Tibial artery (tissue), 4 donors: ENCODE results near the gene GIMAP8.

ENCODE experiments used
- DNase-seq, 2 donors: peaks; one replicate each; pipeline ENCODE4 v3.0.0-alpha.2; 2019
- H3K27ac ChIP-seq, 2 donors: fragments of 200-600 bp; sonication (generic) in 1 of 2; 1 replicate in 1 of 2; 2 replicates in 1 of 2; pipeline ENCODE4 v1.5.1; 2018 to 2019; ENCODE audit warnings: mild to moderate bottlenecking in 1 of 2
- H3K27me3 ChIP-seq, 2 donors: fragments of 200-600 bp; sonication (generic) in 1 of 2; one replicate each; pipeline versions ENCODE4 v1.5.1 to v1.6.0; 2016 to 2019
- H3K36me3 ChIP-seq, 3 donors: fragments of 200-600 bp; sonication (generic) in 2 of 3; one replicate each; pipeline ENCODE4 v1.5.1; 2016 to 2019; ENCODE audit warnings: mild to moderate bottlenecking in 2 of 3
- H3K4me1 ChIP-seq, 4 donors: fragments of 200-600 bp; sonication (generic) in 2 of 4; 1 replicate in 3 of 4; 2 replicates in 1 of 4; pipeline ENCODE4 v1.5.1; 2016 to 2019
- H3K4me3 ChIP-seq, 2 donors: fragments of 200-600 bp; sonication (generic) in 1 of 2; 1 replicate in 1 of 2; 2 replicates in 1 of 2; pipeline ENCODE4 v1.5.1; 2018 to 2019; ENCODE audit warnings: mild to moderate bottlenecking in 2 of 2
- H3K9me3 ChIP-seq, 3 donors: fragments of 200-600 bp; sonication (generic) in 1 of 3; one replicate each; pipeline ENCODE4 v1.5.1; 2016 to 2019
- intact Hi-C: fragments of 100-400 bp; cut with DNase I; formaldehyde crosslinking; loops from one replicate; pipeline ENCODE4 v1.15.0; 2023; ENCODE audit warnings: low total_unique reads
- TF ChIP-seq, protein P1 (sequence below), 2 experiments: fragments of 200-600 bp in 1 of 2; fragments of 450-650 bp in 1 of 2; IDR thresholded peaks; one replicate each; pipeline ENCODE4 v1.5.1; 2017 to 2019; ENCODE audit warnings: antibody characterized with exemption in 2 of 2, mild to moderate bottlenecking in 1 of 2, moderate library complexity in 1 of 2

GIMAP8 gene

DNA sequence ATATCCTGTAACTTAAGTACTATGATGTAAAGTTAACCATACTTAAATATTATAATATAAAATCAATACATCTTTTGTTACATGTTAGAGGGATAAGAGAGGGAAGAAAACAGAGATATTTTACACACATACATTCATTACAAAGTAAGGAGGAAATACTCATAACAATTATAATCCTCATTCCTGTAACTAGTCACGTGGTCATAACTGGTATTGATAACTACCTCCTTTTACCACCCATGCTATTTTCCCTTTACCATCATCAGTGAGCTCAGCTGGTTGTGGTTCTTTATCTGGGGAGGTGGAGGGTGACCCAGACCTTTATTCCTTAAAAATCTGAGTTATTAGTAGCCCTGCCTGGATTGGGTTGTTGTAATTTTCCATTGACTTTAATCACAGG is 8.3 kb downstream of the GIMAP8 start:
- Histone ChIP-seq H3K36me3 (no peaks in the 10 kb centered on the region), H3K4me3 (no peak overlapping the region), H3K9me3 (peaks cover 0 to 21% (median 11%) of the 10 kb centered on the region in 3 donors), H3K4me1 (no peaks in the 10 kb centered on the region), H3K27me3 (no peaks in the 10 kb centered on the region), H3K27ac (no peak overlapping the region)
- DNase-seq: no peak
- TF ChIP-seq, protein P1, sequence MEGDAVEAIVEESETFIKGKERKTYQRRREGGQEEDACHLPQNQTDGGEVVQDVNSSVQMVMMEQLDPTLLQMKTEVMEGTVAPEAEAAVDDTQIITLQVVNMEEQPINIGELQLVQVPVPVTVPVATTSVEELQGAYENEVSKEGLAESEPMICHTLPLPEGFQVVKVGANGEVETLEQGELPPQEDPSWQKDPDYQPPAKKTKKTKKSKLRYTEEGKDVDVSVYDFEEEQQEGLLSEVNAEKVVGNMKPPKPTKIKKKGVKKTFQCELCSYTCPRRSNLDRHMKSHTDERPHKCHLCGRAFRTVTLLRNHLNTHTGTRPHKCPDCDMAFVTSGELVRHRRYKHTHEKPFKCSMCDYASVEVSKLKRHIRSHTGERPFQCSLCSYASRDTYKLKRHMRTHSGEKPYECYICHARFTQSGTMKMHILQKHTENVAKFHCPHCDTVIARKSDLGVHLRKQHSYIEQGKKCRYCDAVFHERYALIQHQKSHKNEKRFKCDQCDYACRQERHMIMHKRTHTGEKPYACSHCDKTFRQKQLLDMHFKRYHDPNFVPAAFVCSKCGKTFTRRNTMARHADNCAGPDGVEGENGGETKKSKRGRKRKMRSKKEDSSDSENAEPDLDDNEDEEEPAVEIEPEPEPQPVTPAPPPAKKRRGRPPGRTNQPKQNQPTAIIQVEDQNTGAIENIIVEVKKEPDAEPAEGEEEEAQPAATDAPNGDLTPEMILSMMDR (IDR thresholded peaks at IDR 0.05): no peak
- intact Hi-C loops: no loop called here

DNA sequence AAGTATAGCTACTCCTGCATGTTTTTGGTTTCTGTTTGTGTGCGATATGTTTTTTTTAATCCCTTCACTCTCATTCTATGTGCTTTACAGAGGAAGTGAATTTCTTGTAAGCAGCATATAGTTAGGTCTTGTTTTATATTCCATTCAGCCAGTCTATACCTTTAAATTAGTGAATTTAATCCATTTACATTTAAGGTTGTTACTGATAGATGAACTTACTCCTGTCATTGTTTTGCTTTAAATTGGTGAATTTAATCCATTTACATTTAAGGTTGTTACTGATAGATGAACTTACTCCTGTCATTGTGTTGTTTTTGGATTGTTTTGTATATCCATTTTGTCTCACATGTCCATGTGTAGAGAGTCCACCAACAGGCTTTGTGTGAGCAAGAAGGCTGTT is 11.1 kb downstream of the GIMAP8 start:
- H3K4me3 ChIP-seq: no peak overlapping the region
- intact Hi-C loops: no loop called here
- H3K27ac ChIP-seq: no peak overlapping the region
- H3K4me1 ChIP-seq: no peaks in the 10 kb centered on the region
- H3K36me3 ChIP-seq: no peaks in the 10 kb centered on the region
- no peak for DNase-seq
- peaks cover 0 to 21% (median 11%) of the 10 kb centered on the region in 3 donors for H3K9me3 ChIP-seq
- TF ChIP-seq, protein P1 (IDR thresholded peaks at IDR 0.05): no peak
- H3K27me3 ChIP-seq: peaks cover 0 to under 1% of the 10 kb centered on the region in 2 donors

GRCh38 chr7:150462413-150462812 is 12.0 kb downstream of the GIMAP8 start:
- H3K4me3 ChIP-seq: no peak overlapping the region
- TF ChIP-seq, protein P1 (IDR thresholded peaks at IDR 0.05): no peak
- H3K27ac ChIP-seq: no peak overlapping the region
- H3K36me3 ChIP-seq: no peaks in the 10 kb centered on the region
- intact Hi-C loops: no loop called here
- H3K9me3 ChIP-seq: peaks cover 0 to 21% (median 6%) of the 10 kb centered on the region in 3 donors
- no peaks in the 10 kb centered on the region for H3K4me1 ChIP-seq
- peaks cover 0 to 4% of the 10 kb centered on the region in 2 donors for H3K27me3 ChIP-seq
- no peak for DNase-seq

DNA sequence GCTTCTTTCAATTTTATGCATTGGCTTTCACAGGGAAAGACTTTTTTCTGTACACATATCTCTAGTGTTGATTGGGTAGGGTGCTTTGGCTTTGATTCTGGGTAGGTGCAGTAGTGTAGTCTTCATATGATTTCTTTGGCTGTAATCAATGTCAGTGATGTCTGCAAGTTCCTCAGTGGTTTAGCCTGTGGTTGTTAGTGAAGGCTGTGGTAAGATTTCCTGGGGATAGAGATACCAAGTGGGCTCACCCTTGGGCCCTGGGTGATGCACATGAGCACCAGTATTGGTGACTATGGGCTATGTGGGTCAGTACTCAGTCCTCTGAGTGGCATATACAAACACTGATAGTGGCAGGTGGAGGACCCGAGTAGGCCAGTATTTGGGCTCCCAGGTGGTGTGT is 13.0 kb downstream of the GIMAP8 start:
- H3K4me1 ChIP-seq: no peaks in the 10 kb centered on the region
- peaks cover 0 to 21% (median 6%) of the 10 kb centered on the region in 3 donors for H3K9me3 ChIP-seq
- intact Hi-C loops: no loop called here
- no peaks in the 10 kb centered on the region for H3K36me3 ChIP-seq
- peaks cover 0 to 8% of the 10 kb centered on the region in 2 donors for H3K27me3 ChIP-seq
- DNase-seq: no peak
- TF ChIP-seq, protein P1 (IDR thresholded peaks at IDR 0.05): no peak
- no peak overlapping the region for H3K4me3 ChIP-seq
- H3K27ac ChIP-seq: no peak overlapping the region

DNA sequence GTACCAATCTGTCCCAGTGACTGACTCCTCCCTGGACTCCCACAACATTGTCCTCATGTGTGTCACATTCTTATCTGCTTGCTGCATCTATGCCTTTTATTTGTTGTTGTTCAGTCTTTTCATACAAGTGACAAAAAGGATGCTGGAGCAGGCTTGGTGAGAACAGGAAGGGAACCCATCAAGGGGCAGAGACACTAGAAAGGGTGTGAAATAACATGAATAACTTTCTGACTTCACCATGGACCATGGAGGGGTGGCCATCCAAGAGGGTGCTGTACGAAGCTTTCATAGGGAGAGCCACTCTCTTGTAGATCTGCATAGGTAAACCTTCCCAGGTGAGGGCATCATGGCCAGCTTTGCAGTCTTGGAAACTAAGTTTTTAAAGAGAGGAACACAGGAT is 14.5 kb downstream of the GIMAP8 start:
- Histone ChIP-seq H3K9me3 (peaks cover 0 to 21% (median 6%) of the 10 kb centered on the region in 3 donors), H3K36me3 (no peaks in the 10 kb centered on the region), H3K4me3 (no peak overlapping the region), H3K27ac (no peak overlapping the region), H3K27me3 (peaks cover 0 to 11% of the 10 kb centered on the region in 2 donors), H3K4me1 (no peaks in the 10 kb centered on the region)
- no peak for DNase-seq
- TF ChIP-seq, protein P1 (IDR thresholded peaks at IDR 0.05): no peak
- intact Hi-C loops: no loop called here

GRCh38 chr7:150465414-150465813 is 15.0 kb downstream of the GIMAP8 start:
- Histone ChIP-seq H3K4me1 (no peaks in the 10 kb centered on the region), H3K9me3 (peaks cover 0 to 21% (median 6%) of the 10 kb centered on the region in 3 donors), H3K36me3 (no peaks in the 10 kb centered on the region), H3K27ac (no peak overlapping the region), H3K27me3 (peaks cover 0 to 11% of the 10 kb centered on the region in 2 donors), H3K4me3 (no peak overlapping the region)
- no peak for DNase-seq
- intact Hi-C loops: no loop called here
- TF ChIP-seq, protein P1 (IDR thresholded peaks at IDR 0.05): no peak
